SW480 (cell line): ENCODE data around the gene IFNA14.
"Not testable (repeated sequence)": the region's sequence is repeated elsewhere in the genome, so short reads cannot be mapped to it uniquely, and the experiment has no call there.

ENCODE experiments used
- DNase-seq: peaks from one replicate; pipeline ENCODE4 v3.0.0-alpha.2; 2016; ENCODE audit warnings: low spot score

IFNA14 gene

GRCh38 chr9:21239911-21240310, at the start of gene IFNA14:
IFNA14 (minus strand) TSS chr9:21240005; CDS start chr9:21239935, 70 bp downstream.
- no peak for DNase-seq

GRCh38 chr9:21287280-21287679, 47.5 kb upstream of the IFNA14 start:
- DNase-seq = no peak

- DNase-seq = no peak
Observed at GRCh38 chr9:21286659-21287058, 46.9 kb upstream of the IFNA14 start.

- no peak for DNase-seq
Observed at GRCh38 chr9:21286099-21286498, 46.3 kb upstream of the IFNA14 start.

- no peak for DNase-seq
Observed at GRCh38 chr9:21281275-21281674, 41.5 kb upstream of the IFNA14 start.

- DNase-seq = no peak
Observed at GRCh38 chr9:21268347-21268657, 28.5 kb upstream of the IFNA14 start.

- DNase-seq = no peak
Observed at GRCh38 chr9:21267485-21268346, 27.9 kb upstream of the IFNA14 start.

- DNase-seq = no peak
Observed at GRCh38 chr9:21266733-21267484, 27.1 kb upstream of the IFNA14 start.

GRCh38 chr9:21265421-21266189, 25.8 kb upstream of the IFNA14 start:
- no peak for DNase-seq

- DNase-seq = no peak
Observed at GRCh38 chr9:21255538-21256212, 15.9 kb upstream of the IFNA14 start.

GRCh38 chr9:21252721-21253547, 13.1 kb upstream of the IFNA14 start:
- DNase-seq = peak; percentile 48

GRCh38 chr9:21251638-21252037, 11.8 kb upstream of the IFNA14 start:
- no peak for DNase-seq

- DNase-seq = peak; percentile 6
Observed at GRCh38 chr9:21251190-21251589, 11.4 kb upstream of the IFNA14 start.

GRCh38 chr9:21244836-21245235, 5.0 kb upstream of the IFNA14 start:
- DNase-seq = no peak

GRCh38 chr9:21236360-21236714, 3.5 kb downstream of the IFNA14 start:
- not testable (repeated sequence) for DNase-seq

- peak; percentile 63 for DNase-seq
Observed at GRCh38 chr9:21235468-21236359, 4.1 kb downstream of the IFNA14 start.

- DNase-seq = no peak
Observed at GRCh38 chr9:21234153-21234687, 5.6 kb downstream of the IFNA14 start.

GRCh38 chr9:21233258-21233657, 6.5 kb downstream of the IFNA14 start:
- no peak for DNase-seq

GRCh38 chr9:21228122-21228521, 11.7 kb downstream of the IFNA14 start, which contains the start of gene IFNA17:
IFNA17 (minus strand) TSS chr9:21228222; CDS start chr9:21228173, 49 bp downstream.
- no peak for DNase-seq

GRCh38 chr9:21217211-21217610, 22.6 kb downstream of the IFNA14 start, which contains the start of gene IFNA16:
IFNA16 (minus strand) TSS chr9:21217311; CDS start chr9:21217305, 6 bp downstream.
- DNase-seq = not testable (repeated sequence)
